Lower lobe of right lung (tissue), 1 donor: ENCODE results near the gene OR8I2. TPM values are rescaled to one million over a fixed set of nuclear protein-coding genes. Genes with fewer than 3 reads are reported as not detected.

Experiments
- total RNA-seq: library from RNA; stranded (reverse); fragmentation: NEBNext Ultra II Directional; extraction: Animal tissue kit (Norgen Biotek cat#: 25700); gene quantifications from one replicate; pipeline ENCODE4 v1.2.1, GENCODE V29; 2021
- donor health status: DM: no; HTN: yes; CAD: no; lungs with severe emphysema.

OR8I2 gene
- total RNA-seq, 1 donor from 2014 or later, result not detected

Other genes with a start within 250 kb of the OR8I2 start
- gene TRIM51, start 210.0 kb upstream of the OR8I2 start, total RNA-seq, result not detected
- gene OR5W2, start 178.7 kb upstream of the OR8I2 start, total RNA-seq, result not detected
- gene OR5I1, start 156.9 kb upstream of the OR8I2 start, total RNA-seq, result not detected
- gene OR10AG1, start 123.4 kb upstream of the OR8I2 start, total RNA-seq, result not detected
- not detected for gene OR5F1, start 98.7 kb upstream of the OR8I2 start, total RNA-seq
- gene OR5AS1, start 65.7 kb upstream of the OR8I2 start, total RNA-seq, result not detected
- not detected for gene OR8H2, start 10.4 kb downstream of the OR8I2 start, total RNA-seq
- gene OR8H3, start 29.1 kb downstream of the OR8I2 start, total RNA-seq, result not detected
- not detected for gene OR8J3, start 46.9 kb downstream of the OR8I2 start, total RNA-seq
- not detected for gene OR8K5, start 67.0 kb downstream of the OR8I2 start, total RNA-seq
- gene OR5J2, start 83.3 kb downstream of the OR8I2 start, total RNA-seq, result not detected
- not detected for gene OR5T2, start 140.9 kb downstream of the OR8I2 start, total RNA-seq
- gene OR5T3, start 158.9 kb downstream of the OR8I2 start, total RNA-seq, result not detected
- gene OR5T1, start 180.8 kb downstream of the OR8I2 start, total RNA-seq, result not detected
- gene OR8H1, start 198.9 kb downstream of the OR8I2 start, total RNA-seq, result not detected
- gene OR8K3, start 221.8 kb downstream of the OR8I2 start, total RNA-seq, result not detected